SW 1271 (cell line): ENCODE data around the gene STAM.
"Not testable (repeated sequence)": the region's sequence is repeated elsewhere in the genome, so short reads cannot be mapped to it uniquely, and the experiment has no call there.

Source experiments
- DNase-seq, 2 experiments: peaks; one replicate each; lab custom pipeline; 2025; lab: John Stamatoyannopoulos, UW

Gene STAM

DNA sequence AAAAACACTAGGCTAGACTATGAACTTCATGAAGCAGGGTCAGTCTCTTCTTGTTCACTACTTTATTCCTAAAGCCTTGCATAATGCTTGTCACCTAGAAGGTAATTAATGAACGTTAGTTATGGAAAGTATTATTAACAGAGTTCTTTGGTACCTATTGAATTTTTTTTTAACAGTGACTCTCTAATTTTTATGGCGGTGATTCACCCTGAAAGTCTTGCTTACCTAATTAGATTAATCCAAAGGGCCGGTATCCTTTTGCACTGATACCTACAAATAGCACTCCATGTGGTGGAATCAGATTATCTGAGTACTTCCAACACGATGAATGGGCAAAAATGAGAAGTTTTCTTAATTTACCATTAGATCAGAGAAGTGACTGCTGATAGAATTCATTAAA lies 31.7 kb downstream of the STAM start:
- no peak for DNase-seq

DNA sequence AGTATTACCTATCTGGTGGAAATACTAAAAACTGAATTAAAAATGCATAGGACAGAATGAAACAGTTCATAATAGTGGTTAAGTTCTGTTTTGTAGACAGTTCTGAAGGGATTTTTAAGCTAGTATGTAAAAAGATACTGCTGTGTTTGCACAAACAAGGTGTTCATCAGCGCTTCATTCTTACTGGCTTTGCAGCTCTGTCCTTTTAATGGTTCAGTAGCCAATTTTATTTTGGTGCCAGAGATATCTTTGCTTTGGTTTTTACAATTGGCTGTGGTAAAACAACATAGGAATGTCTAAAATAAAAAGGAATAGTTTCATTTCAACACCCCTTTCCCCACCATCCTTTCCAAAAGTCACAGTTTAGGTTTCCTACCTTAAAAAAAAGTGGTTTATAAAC lies 33.0 kb downstream of the STAM start:
- no peak for DNase-seq

DNA sequence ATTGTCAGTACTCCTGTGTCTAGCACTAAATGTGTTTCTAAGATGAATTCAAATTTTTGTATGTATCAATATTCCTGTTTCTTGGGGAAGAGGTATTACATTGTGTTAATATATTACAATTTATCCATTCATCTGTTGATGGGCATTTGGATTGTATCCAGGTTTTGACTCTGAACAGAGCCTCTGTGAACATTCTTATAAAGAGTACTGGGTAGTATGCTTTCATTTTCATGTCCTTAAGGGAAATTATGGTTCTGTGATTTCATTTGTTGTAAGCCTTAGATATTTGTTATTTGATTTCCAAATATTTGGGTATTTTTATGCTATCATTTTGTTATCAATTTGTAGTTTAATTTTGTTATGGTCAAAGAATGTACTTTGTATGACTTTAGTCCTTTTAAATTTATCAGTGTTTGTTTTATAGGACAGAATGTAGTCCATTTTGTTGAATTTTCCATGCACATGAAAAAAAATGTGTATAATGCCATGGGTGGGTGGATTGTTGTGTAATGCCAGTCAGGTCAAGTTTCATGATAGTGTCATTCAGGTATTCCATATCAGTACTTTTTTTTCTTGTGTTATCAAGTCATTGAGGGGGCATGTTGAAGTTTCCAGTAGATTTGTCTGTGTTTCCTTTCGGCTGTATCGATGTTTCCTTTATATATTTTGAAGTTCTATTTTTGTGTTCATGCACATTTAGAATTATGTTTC lies 38.4 kb downstream of the STAM start:
- DNase-seq = no peak

DNA sequence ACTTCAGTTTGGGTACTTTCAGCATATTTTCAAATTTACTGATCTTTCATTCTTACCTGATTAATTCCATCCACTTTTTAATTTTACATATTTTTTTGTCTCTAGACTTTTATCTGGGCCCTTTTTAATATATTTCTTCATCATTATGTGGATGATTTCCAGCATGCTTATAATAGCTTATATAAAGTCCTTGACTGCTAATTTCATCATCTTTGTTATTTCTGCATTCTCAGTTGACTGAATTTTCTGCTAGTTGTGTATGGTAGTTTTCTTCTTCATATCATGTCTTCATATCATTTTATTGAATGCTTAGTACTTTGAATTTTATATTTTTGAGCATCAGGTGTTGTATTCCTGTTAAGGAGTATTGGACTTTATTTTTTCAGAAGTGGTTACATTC lies 39.6 kb downstream of the STAM start:
- DNase-seq = no peak

DNA sequence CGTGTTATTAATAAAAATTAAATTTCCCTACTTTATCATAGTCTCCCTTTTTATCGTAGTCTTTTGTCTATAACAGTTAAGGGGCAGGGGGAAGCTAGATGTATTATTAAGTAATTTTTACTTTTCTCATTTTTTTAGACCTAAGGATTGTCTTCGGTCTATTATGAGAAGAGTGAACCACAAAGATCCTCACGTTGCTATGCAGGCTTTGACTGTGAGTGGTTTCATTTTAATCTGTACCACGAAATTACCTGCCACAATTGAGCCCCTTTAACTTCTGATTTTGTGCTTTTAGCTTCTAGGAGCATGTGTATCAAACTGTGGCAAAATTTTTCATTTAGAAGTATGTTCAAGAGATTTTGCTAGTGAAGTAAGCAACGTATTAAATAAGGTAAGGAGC lies 40.6 kb downstream of the STAM start:
- no peak for DNase-seq

DNA sequence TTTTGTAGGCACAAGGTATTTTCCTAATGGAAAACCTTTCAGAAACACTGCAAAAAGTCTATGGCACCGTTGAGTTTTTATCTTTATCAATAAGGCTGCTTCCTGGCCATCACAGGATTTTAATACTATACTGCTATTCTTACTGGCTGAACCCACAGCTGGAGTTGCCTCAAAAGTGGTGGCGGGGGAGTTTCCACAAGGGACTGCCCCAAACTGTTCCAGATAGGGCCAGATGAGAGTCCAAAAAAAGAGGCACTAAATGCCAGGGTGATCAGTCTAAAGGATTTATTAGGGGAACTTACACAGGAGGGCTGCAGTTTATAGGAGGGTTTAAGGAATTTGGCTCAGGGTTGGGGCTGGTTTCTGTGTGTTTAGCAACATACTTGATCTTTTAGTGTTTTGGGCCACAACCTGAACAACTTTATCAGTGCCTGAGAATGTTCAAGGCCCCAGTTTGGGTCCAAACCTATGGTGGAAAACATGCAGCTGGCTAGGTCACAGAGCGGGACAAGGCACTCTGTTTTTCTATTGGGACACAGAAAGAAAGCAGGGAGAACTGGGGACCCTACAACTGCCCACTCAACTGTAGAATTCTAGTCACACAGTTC lies 41.4 kb downstream of the STAM start:
- no peak for DNase-seq

DNA sequence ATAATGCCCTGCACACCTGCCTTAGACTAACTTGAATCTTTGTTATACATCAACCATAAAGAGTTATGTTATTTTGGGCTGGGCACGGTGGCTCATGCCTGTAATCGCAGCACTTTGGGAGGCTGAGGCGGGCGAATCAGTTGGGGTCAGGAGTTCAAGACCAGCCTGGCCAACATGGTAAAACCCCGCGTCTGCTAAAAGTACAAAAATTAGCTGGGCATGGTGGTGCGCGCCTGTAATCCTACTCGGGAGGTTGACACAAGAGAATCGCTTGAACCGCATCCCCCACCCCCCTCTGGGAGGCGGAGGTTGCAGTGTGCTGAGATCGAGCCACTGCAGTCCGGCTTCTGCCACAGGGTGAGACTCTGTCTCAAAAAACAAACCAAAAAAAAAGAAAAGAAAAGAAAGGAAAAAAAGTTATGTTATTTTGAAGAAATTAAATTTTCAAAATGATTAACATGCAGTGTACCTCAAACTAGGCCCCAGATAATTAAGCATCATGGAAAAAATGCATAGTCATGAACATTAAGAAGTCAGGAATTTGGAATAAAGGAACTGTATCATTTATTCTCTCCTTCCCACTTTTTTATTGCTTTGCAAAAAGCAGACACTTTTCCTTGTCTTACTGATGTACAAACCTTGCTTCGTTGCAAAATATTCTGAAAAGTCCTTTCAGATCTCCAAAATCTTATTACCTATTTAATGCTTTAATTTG lies 43.3 kb downstream of the STAM start:
- DNase-seq = no peak

DNA sequence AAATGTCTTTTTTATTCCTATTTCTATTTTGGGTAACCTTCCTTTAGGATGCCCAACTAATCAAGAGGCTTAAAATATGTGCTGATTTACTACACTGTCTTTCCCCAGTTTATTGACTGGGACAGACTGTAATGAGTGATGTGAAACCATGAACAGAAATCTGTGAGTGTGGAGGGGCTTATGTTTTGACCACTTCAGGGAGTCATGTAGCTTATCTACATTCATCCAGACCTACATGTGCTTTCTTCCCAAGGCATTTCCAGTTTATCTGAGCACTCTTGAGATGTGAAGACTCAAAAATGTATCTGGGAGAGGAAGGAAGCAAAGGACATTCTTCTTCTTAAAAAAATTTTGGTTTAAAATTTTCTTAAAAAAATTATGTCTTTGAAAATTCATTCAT lies 45.2 kb downstream of the STAM start:
- DNase-seq = no peak

DNA sequence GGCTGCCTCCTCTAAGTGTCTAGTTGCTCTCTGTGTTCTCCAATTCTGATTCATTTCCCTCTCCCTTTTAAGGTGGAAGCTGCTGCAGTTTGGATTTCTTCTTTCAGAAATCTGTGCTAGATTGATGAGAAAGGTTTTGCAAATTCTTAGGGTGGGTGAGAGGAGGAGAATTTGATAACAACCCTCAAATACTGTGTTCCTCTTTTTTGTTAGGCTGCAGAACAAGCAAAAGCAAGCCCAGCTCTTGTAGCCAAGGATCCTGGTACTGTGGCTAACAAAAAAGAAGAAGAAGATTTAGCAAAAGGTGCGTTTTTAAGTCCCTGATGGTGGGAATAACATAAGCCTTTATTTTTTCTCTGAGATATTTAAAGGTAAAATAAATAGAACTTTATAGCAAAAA lies 49.1 kb downstream of the STAM start:
- no peak for DNase-seq

DNA sequence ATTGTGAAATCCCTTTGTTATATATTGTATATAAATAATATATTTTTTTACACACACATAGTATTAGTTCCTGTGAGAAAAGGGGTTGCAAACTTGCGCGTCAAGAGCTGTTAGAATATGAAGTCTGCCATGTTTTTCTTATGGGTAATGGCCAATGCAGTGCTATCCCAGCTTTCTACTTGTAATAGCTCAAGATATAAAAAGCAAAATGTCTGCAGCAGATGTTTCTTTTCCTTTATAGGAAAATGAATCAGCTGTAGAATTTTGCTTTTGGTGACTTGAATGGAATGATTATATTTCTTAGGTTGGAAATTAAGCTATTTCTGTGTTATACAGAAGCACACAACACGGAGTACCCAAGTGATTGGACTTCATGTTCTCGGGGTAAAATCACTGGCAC lies 54.7 kb downstream of the STAM start:
- no peak for DNase-seq

DNA sequence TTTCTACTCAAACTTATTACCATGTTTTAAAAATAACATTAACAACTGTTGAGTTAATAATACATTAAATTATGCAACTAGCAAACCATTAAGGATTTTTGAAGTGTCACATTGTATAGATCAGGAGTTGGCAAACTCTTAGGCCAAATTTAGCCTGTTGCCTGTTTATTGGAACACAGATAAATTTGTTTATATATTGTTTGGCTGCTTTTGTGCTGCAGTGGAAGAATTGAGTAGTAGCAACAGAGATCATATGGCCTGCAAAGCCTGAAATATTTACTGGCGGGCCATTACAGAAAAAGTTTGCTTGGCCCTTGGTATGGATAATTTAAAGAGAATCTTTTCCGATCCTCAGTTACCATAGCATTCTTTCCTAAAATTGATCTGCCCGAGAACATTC lies 57.4 kb downstream of the STAM start:
- DNase-seq = no peak

DNA sequence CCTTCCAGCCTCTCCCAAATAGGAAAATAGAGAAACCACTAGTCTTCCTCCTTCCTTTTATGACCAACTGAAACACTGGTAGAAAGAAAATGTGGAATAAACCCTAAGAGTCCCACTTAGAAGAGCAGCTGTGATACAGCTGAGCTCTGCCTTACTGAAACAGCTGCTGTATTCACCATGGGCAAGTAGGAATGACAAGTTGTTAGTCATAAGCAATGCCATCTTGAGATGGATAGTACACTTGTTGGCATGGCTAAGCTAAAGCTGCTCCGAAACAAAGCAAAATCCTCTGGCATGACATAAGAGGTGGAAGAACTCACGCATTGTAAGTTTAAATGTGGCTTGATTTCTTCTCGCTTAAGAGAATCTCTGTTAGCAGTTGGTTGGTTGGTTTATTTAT lies 59.8 kb downstream of the STAM start:
- no peak for DNase-seq

DNA sequence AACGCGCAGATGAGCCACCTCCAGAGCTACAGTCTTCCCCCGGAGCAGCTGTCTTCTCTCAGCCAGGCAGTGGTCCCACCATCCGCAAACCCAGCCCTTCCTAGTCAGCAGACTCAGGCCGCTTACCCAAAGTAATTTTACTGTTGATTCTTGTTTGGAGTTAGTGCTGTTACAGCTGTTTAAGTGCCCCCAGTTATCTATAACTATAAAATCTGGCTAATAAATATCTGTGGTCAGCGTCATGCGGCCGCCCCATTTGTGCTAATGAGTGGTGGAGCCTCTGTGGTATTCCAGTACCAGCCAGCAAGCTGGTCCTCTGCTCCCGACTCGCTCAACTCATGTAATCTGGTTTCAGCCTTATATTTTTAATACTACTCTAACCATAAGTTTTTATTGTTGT lies 64.9 kb downstream of the STAM start:
- DNase-seq = no peak

DNA sequence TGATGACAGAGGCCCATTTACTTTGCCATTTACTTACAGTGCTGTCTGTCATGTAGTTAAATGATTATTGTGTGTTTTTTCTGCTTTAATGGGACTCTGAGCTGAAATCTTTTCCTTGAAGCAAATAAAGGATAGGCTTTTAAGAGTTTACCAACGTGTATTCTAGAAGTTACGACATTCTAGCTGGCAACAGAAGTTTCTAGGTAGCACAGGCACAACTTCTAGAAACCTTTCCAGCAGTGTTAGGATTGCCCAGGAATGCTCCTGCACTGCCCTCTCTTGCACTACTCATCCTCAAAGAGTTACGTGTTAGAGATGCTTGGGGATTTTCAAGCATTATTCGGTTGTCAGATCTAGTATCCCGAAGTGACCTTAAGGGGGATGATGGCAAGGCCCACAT lies 65.5 kb downstream of the STAM start:
- no peak for DNase-seq

DNA sequence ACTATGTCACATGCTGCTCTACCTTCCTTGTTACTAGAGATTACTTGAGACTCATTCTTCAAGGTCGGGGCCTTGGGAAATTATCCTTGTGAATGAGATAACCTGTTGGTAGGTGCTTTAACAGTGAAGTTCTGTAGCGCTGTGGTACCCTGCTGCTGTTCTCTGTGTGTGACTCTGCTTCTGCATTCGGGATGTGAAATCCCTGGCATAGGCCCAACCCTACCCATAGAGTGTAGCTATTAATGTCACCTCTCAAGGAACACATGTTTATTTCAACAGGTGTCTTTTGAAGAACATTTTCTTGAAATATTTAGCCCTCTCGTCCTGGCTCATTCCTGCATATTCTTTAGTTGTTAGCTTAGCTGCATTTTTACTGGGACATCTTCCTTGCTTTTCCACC lies 66.2 kb downstream of the STAM start:
- no peak for DNase-seq

DNA sequence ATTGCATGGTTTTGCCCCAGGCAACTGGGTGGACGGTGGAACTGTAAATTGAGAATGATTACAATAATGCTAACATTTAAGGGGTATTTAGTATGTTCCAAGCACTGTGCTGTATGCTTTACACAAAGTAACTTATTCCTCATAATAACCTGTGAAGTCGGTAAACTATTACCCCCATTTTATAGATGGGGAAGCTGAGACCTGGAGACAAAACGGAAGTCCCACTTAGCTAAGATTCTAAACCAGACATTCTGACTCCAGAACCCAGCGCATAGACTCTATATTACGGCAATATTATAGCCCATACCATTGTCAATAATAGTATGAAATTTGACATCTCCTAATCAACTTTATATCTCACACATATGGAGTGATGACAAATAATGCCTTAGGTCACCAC lies 68.1 kb downstream of the STAM start:
- DNase-seq = no peak

DNA sequence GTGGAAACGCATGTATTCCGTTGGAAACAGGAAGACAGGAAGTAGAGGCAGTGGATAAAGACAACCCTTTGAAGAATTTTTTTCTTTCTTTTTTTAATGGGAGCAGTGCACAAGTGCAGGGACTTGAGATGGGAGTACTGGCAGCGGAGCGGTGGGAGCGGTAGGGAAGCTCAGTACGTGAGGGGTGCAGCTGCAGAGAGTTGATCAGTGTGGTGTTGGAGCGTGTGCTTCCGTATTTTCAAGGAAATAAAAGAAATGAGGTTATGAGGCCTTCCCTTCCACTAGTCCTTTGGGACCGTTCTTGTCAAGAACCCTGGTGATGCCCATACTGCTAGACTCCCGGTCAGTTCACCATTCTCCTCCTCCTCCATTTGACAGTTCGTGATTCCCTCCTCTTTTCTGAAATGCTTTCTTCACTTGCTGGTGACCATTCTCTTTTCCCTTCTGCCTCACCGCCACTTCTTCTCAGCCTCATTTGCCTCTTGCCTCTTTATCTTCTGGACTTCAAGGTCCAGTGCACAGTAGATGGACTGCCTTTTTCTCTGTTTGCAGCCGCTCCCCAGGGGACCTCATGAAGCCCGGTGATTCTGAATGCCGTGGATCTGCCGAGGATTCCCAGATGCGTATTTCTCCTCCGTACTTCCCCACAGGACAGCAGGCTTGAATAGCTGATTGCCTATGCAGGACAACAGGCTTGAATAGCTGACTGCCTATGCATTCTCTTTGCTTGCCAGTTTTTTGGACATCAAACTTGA lies 68.9 kb downstream of the STAM start:
- DNase-seq = no peak

DNA sequence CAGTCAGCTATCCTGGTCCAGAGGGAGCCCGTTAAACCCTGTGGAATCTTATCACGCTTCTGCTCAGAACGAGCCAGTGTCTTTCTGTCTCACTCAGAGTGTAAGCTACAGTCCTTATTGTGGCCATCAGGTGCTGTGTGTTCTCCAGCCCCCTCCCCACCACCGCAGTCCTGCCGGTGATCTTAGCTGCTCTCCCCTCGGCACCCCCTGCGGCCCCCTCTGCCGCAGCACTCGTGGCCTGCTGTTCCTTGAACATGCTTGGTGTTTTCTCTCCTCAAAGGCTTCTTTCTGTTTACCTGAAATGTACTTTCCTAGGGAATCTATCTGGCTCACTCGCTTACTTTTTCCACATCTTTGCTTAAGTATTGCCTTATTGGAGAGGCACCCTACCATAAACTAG lies 69.8 kb downstream of the STAM start:
- DNase-seq = no peak

DNA sequence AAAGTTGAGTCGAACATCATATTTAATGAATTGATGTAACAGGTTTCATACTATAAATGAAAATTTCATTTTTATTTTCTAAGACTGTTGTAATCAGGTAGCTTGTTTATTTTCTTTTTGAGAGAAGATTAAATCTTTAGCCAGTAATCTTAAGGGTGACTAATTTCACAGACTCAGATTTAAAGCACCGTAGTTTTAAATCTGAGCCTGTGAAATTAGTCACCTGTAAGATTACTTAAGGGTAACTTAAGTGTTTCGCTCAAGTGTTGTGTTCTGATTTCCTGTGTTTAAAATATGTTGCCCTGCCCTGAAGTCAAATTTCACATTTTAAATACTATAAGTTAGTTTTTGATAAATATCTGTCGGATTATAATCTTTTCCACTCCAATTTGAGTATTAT lies 72.2 kb downstream of the STAM start:
- DNase-seq = no peak

DNA sequence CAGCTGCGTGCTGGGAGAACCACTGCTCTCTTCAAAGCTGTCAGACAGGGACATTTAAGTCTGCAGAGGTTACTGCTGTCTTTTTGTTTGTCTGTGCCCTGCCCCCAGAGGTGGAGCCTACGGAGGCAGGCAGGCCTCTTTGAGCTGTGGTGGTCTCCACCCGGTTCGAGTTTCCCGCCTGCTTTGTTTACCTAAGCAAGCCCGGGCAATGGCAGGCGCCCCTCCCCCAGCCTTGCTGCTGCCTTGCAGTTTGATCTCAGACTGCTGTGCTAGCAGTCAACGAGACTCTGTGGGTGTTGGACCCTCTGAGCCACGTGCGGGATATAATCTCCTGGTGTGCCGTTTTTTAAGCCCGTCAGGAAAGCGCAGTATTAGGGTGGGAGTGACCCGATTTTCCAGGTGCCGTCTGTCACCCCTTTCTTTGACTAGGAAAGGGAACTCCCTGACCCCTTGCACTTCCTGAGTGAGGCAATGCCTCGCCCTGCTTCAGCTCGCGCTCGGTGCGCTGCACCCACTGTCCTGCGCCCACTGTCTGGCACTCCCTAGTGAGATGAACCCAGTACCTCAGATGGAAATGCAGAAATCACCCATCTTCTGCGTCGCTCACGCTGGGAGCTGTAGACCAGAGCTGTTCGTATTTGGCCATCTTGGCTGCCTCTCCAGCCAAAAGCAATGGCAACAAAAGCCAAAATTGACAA lies 78.5 kb downstream of the STAM start:
- DNase-seq = not testable (repeated sequence)

DNA sequence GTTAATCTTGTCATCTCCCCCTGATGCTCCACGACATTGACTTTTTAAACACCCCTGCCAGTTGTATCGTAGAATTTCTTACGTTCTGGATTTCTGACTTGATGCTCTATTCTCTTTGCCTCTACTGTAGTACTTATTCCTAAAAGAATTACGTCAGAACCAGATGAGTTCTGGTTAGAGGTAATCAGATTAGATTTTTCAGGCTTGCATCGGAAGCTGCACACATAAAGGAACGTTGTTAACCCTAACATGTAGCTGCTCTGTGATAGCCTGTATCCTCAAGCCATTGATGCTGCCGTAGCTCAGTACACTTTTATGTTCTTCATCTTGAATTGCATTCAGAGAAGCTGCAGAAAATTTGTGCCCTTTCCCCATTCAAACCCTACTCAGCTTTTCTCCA lies 81.8 kb downstream of the STAM start:
- no peak for DNase-seq

DNA sequence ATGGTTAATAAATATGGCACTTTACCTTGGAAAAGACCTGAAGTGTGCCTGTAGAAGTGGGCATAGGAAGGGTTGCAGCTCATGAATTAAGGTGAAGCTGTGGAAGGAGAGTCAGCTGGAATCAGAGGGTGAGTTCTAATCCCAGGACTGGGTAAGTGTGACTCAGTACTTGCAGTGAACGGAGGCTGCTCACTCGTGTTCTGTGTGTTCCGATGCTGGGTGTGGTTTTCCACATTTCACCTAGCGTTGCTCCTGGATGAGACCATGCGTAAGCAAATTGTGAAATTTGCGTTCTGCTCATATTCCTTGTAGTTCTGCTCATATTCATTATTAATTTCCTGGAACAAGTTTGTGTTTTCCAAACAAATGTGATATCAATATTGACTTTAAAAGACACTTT lies 85.7 kb downstream of the STAM start:
- no peak for DNase-seq
